ENCODE measurements around the gene CLEC18B. TPM values are rescaled to one million over a fixed set of nuclear protein-coding genes. Genes with fewer than 3 reads are reported as not detected.
"Not testable (repeated sequence)": the region's sequence is repeated elsewhere in the genome, so short reads cannot be mapped to it uniquely, and the experiment has no call there.

CLEC18B gene
- total RNA-seq, 1 experiment from 2014 or later, result 0.42 TPM

DNA sequence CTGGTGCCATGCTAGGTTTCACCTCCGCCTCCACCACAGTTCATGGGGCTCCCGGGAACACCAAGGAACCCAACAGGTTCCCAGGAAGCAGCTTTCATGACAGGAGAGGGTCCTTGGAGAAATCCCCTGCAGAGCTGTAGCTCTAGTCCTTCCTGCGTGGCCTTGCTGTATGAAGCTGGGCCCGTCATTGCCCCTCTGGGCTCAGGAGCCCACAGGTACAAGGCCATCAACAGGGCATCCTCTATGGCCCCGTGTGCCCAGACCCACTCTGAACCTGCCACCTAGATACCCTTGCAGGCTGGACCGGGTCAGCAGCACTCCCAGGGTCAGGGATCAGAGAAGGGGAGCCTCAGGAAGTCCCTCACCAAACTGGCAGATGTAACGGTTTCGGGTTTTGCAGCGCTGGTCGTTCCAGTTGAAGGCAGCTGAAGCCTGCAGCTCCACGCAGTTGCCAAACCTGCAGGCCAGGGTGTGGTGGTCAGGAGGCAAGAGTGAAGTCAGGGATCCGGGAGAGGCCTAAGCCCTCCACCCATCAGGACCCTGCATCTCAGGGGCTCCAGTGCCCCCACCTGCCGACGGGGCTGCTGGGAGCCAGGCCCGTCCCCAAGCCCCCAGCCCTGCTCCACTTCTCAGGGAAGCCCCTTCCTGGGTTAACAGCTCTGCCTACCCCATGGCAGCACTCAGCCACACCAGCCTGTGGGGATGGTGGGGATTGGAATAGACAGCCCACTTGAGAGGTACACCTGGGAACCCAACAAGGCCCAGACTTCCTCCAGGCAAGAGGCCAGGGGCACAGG is 11.9 kb downstream of the CLEC18B start:
- not testable (repeated sequence) for DNase-seq (ENCODE audit: extremely low read depth, low read depth)

DNA sequence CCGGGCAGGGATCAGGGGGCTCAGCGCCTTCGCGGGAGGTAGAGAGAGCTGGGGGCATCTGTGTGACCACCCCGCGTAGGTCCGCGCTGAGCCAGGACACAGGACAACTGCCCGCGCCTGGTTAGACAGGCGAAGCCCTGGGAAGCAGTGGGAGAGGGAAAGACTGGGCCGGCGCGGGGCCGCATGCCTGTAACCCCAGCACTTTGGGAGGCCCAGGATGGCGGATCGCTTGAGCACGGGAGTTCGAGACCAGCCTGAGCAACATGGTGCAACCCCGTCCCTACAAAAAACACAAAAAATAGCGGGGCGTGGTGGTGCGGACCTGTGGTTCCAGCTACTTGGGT is 13.9 kb downstream of the CLEC18B start:
- DNase-seq (ENCODE audit: extremely low read depth, low read depth), result not testable (repeated sequence)

- not testable (repeated sequence) for DNase-seq (ENCODE audit: extremely low read depth, low read depth)
These were observed 14.5 kb downstream of the CLEC18B start for GRCh38 chr16:74406600-74407361.

GRCh38 chr16:74404148-74404933 is 16.9 kb downstream of the CLEC18B start:
- DNase-seq (ENCODE audit: extremely low read depth, low read depth), result not testable (repeated sequence)

GRCh38 chr16:74400238-74400637 is 21.0 kb downstream of the CLEC18B start:
- DNase-seq (ENCODE audit: extremely low read depth, low read depth), result not testable (repeated sequence)

DNA sequence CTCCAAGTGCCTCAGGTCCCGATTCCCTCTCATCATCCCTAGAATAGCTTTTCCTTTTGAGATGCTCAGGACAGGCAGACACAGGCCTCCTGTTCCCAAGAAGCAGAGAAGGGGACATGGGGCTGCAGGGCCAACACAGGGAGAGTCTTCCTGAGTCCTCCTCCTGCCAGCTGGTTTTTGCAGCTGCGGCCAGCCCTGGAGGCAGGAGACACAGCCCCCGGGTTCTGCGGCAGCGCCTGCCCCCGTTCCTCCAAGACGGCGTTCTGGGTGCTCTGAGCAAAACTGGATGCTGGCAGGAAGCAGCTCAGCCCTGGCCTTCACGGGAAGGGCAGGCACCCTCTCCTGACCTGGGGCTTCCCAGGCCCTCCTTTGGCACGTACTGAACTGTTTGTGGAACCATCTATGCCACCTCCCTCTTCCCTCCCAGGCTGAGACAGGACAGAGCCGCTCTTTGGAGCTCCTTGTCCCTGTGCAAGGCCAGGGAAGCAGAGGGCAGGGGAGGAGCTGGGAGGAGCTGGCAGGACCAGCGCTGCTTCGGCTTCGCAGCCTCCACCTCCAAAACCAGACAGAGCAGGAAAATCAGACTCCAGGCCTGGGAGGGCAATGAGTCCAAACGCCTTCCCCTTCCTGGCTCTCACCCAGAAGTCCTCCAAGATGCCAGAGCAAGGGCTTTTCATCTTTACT is 22.9 kb downstream of the CLEC18B start:
- not testable (repeated sequence) for DNase-seq (ENCODE audit: extremely low read depth, low read depth)

DNA sequence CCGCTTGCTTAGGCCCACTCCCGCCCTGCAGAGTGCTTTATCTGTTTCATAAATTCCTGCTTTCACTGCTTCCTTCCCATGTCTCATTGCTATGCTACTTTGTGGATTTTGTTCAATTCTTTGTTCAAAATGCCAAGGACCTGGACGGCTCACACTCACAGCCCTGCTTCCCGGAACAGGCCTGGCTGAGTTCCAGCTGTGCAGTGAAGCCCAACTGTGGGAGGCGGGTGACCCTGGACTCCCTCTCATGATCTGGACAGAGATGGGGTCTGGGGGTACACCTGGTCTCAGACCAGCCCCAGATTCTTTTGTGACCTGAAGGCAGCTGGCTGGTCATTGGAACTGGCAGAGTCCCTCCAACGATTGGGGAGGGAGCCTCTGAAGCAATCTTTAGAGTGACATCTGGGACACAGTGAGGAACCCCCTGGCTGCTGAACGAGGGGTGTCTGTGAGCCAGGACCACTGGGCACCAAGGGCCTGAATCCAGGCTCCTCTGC is 24.7 kb downstream of the CLEC18B start:
- not testable (repeated sequence) for DNase-seq (ENCODE audit: extremely low read depth, low read depth)

DNA sequence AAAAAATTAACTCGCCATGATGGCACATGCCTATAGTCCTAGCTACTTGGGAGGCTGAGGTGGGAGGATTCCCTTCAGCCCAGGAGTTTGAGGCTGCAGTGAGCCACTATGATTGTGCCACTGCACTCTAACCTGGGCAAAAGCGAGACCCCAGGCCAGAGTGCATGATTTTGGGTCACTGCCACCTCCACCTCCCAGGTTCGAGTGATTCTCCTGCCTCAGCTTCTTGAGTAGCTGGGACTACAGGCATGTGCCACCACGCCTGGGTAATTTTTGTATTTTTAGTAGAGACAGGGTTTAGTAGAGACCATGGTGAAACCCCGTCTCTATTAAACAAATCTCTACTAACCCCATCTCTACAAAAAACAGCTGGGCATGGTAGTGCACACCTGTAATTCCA is 26.7 kb downstream of the CLEC18B start:
- DNase-seq (ENCODE audit: extremely low read depth, low read depth), result not testable (repeated sequence)

- not testable (repeated sequence) for DNase-seq (ENCODE audit: extremely low read depth, low read depth)
These were observed 27.1 kb downstream of the CLEC18B start for GRCh38 chr16:74394131-74394530.

DNA sequence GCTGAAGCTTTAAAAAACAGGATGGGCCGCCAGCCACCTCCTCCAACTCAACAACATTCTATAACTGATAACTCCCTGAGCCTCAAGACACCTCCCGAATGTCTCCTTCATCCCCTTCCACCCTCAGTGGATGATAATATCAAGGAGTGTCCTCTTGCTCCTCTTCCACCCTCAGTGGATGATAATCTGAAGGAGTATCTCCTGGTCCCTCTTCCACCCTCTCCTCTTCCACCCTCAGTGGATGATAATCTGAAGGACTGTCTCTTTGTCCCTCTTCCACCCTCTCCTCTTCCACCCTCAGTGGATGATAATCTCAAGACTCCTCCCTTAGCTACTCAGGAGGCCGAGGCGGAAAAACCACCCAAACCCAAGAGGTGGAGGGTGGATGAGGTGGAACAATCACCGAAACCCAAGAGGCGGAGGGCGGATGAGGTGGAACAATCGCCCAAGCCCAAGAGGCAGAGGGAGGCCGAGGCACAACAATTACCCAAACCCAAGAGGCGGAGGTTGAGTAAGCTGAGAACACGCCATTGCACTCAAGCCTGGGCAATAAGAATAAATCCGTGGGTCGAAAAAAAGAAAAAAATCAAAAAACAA is 29.7 kb downstream of the CLEC18B start:
- not testable (repeated sequence) for DNase-seq (ENCODE audit: extremely low read depth, low read depth)

GRCh38 chr16:74382339-74383034 is 38.8 kb downstream of the CLEC18B start:
- DNase-seq (ENCODE audit: extremely low read depth, low read depth), result not testable (repeated sequence)

DNA sequence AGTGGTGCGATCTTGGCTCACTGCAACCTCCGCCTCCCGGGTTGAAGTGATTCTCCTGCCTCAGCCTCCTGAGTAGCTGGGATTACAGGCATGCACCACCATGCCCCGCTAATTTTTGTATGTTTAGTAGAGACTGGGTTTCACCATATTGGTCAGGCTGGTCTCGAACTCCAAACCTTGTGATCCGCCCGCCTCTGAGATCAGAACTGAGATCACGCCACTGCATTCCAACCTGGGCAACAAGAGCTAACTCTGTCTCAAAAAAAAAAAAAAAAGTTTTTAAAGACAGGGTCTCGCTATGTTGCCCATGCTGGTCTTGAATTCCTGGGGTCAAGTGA is 47.5 kb downstream of the CLEC18B start:
- not testable (repeated sequence) for DNase-seq (ENCODE audit: extremely low read depth, low read depth)

GRCh38 chr16:74372953-74373846 is 48.1 kb downstream of the CLEC18B start:
- no peak for DNase-seq (ENCODE audit: extremely low read depth, low read depth)

- DNase-seq (ENCODE audit: extremely low read depth, low read depth), result no peak
These were observed 48.9 kb downstream of the CLEC18B start for GRCh38 chr16:74372369-74372768.

- not testable (repeated sequence) for DNase-seq (ENCODE audit: extremely low read depth, low read depth)
These were observed 50.7 kb downstream of the CLEC18B start for GRCh38 chr16:74370338-74371135.

DNA sequence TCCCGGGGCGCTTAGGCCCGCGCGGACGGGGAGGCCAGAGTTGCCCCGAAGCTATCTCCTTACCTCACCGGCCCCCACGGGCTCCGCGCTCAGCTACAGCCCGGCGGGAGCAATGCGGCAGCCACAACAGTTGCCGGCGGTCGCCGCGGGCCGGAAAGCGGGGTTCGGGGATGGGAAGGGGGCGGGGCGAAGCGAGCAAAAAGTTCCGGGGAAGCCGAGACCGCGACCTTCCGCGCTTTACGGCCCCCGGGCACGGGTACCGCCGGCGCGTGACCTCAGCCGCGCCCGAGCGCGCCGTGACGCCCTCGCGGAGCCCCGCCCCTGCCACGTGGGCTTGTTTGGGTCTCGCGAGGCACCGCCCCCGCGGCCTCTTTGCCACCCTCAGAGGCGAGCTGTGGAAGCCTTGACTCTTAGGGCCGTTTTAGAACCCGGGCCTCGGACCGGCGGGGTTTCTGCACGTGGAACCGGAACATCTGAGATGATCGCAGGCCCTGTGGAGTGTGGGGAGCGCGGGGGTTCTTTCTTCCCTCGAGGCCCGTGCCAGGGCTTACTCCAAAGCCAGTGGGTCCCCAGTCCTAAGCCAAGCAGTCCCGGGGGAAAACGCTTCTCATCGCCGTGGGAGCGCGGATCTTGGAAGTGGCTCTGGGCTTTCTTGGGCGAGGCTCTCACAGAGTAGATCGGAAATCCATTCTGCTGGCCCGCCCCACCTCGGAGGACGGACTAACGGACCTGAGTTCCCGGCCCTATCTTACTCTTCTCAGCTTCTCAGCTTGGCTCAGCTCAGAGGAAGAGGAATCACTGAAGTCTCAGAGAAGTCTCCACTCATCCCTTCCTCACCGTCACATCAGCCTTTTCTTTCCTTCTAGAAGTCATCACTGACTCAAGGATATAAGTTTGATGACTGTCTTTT is 53.0 kb downstream of the CLEC18B start:
- DNase-seq (ENCODE audit: extremely low read depth, low read depth), result peak; percentile 78

All from NCI-H460 (cell line).